Measurements from ENCODE around the gene DERL3. TPM values are rescaled to one million over a fixed set of nuclear protein-coding genes. Genes with fewer than 3 reads are reported as not detected.

The DERL3 gene
- total RNA-seq, 1 experiment from 2014 or later: 1.0 TPM

- in situ Hi-C loops (cut with HindIII; ENCODE audit: low pct_unique_long_range_greater_than_20kb, low sequenced_read_pairs): no loop called here
- peak overlapping the region; percentile 81 for H3K27ac ChIP-seq (ENCODE audit: low read length)
Observed at GRCh38 chr22:23787910-23788309, 50.9 kb downstream of the DERL3 start.

GRCh38 chr22:23787600-23787896 is 51.3 kb downstream of the DERL3 start:
- ChIA-PET POLR2A (interaction anchor here (0.6 to 1.3 kb wide), 2 partner anchors 13 to 453 kb away, joined by 3 to 4 read pairs; no protein-coding TSS in a partner anchor), CTCF (interaction anchor here (0.5 kb wide), 1 partner anchor 16 kb away, joined by 4 read pairs; no protein-coding TSS in a partner anchor)
- Histone ChIP-seq H3K27me3 (ENCODE audit: control insufficient read depth, insufficient read depth, low read length) (no peaks in the 10 kb centered on the region), H3K36me3 (ENCODE audit: control insufficient read depth, insufficient read depth, low read length) (no peaks in the 10 kb centered on the region), H3K27ac (ENCODE audit: low read length) (peak overlapping the region; percentile 81), H3K9me3 (ENCODE audit: control insufficient read depth, insufficient read depth, low read depth, low read length) (no peaks in the 10 kb centered on the region), H3K4me1 (ENCODE audit: control insufficient read depth, insufficient read depth, low read length) (peaks cover 4% of the 10 kb centered on the region; the same call in 1 of the 2 replicates), H3K4me3 (ENCODE audit: low read depth in 2 of 2, low read length in 2 of 2) (peak overlapping the region; percentile 83 to 87)
- no TSS peak for BruUV-seq (replicated peaks)
- in situ Hi-C loops (cut with HindIII; ENCODE audit: low pct_unique_long_range_greater_than_20kb, low sequenced_read_pairs): no loop called here
- peak; percentile 29 for ATAC-seq
- TF ChIP-seq TCF7L2 (IDR thresholded peaks at IDR 0.05; ENCODE audit: low read depth, low read length) (no peak), REST (IDR thresholded peaks at IDR 0.05; ENCODE audit: insufficient read depth in 1 of 2, low read depth in 2 of 2, low read length in 1 of 2) (no peak), SIN3A (IDR thresholded peaks at IDR 0.05; ENCODE audit: borderline replicate concordance, insufficient read depth, low read depth, low read length) (no peak), CTCF (IDR thresholded peaks at IDR 0.05) (no peak), POLR2AphosphoS5 (IDR thresholded peaks at IDR 0.05; ENCODE audit: low read depth, low read length) (no peak)
- no peak for DNase-seq (ENCODE audit: low read depth, low spot score)
- intact Hi-C loops (cut with micrococcal nuclease; ENCODE audit: unreplicated experiment): no loop called here

More at GRCh38 chr22:23787910-23788309, 50.9 kb downstream of the DERL3 start:
- Histone ChIP-seq H3K27me3 (ENCODE audit: control insufficient read depth, insufficient read depth, low read length) (no peaks in the 10 kb centered on the region), H3K4me1 (ENCODE audit: control insufficient read depth, insufficient read depth, low read length) (peaks cover 4% of the 10 kb centered on the region; the same call in 1 of the 2 replicates), H3K4me3 (ENCODE audit: low read depth in 2 of 2, low read length in 2 of 2) (peak overlapping the region; percentile 83 to 87), H3K9me3 (ENCODE audit: control insufficient read depth, insufficient read depth, low read depth, low read length) (no peaks in the 10 kb centered on the region), H3K36me3 (ENCODE audit: control insufficient read depth, insufficient read depth, low read length) (no peaks in the 10 kb centered on the region)
- POLR2A ChIA-PET: interaction anchor here (0.6 to 1.3 kb wide), 2 partner anchors 13 to 453 kb away, joined by 3 to 4 read pairs; no protein-coding TSS in a partner anchor
- CTCF ChIA-PET: no interaction called here
- intact Hi-C loops (cut with micrococcal nuclease; ENCODE audit: unreplicated experiment): no loop called here
- DNase-seq (ENCODE audit: low read depth, low spot score) (no peak), ATAC-seq (no peak)
- TF ChIP-seq TCF7L2 (IDR thresholded peaks at IDR 0.05; ENCODE audit: low read depth, low read length): no peak
- no peak for TF ChIP-seq REST (IDR thresholded peaks at IDR 0.05; ENCODE audit: insufficient read depth in 1 of 2, low read depth in 2 of 2, low read length in 1 of 2)
- TF ChIP-seq CTCF (IDR thresholded peaks at IDR 0.05): no peak
- no peak for TF ChIP-seq SIN3A (IDR thresholded peaks at IDR 0.05; ENCODE audit: borderline replicate concordance, insufficient read depth, low read depth, low read length)
- TF ChIP-seq POLR2AphosphoS5 (IDR thresholded peaks at IDR 0.05; ENCODE audit: low read depth, low read length): no peak
- TSS peak; percentile 81 for BruUV-seq (replicated peaks)
